Brain microvascular endothelial cell (primary cell): ENCODE measurements around the gene ARHGAP42.

Experiments
- DNase-seq: peaks from one replicate; pipeline ENCODE4 v3.0.0-alpha.2; 2020
- H3K27ac ChIP-seq: fragments of 250-450 bp; sonication (Bioruptor Pico); 2 replicates; pipeline ENCODE4 v1.5.1; 2020; ENCODE audit warnings: mild to moderate bottlenecking, moderate library complexity
- H3K27me3 ChIP-seq: fragments of 250-450 bp; sonication (Bioruptor Pico); replicated peaks from 2 replicates; pipeline ENCODE4 v1.5.1; 2020; ENCODE audit warnings: mild to moderate bottlenecking
- H3K36me3 ChIP-seq: fragments of 250-450 bp; sonication (Bioruptor Pico); replicated peaks from 2 replicates; pipeline ENCODE4 v1.5.1; 2020; ENCODE audit warnings: mild to moderate bottlenecking
- H3K4me3 ChIP-seq: 2 replicates; pipeline ENCODE4 v1.5.1; 2011; ENCODE audit warnings: low read depth, mild to moderate bottlenecking, control low read depth, low read length, moderate library complexity
- CTCF ChIP-seq: IDR thresholded peaks from 2 replicates; pipeline ENCODE4 v1.5.1; 2011; ENCODE audit warnings: low read depth, mild to moderate bottlenecking, moderate library complexity, low read length, control low read depth, inconsistent platforms; ENCODE audit errors: missing control alignments
- in situ Hi-C: cut with HindIII; loops from 2 replicates; pipeline ENCODE4 v1.10.0; 2017; ENCODE audit warnings: low sequenced_read_pairs, low pct_ligation_motif_present

Gene ARHGAP42

GRCh38 chr11:100849009-100849900, 162.2 kb downstream of the ARHGAP42 start:
- Histone ChIP-seq H3K27ac (peak overlapping the region; percentile 78), H3K4me3 (no peak overlapping the region), H3K27me3 (no peaks in the 10 kb centered on the region), H3K36me3 (no peaks in the 10 kb centered on the region)
- TF ChIP-seq CTCF, result no peak
- DNase-seq, result peak; percentile 43
- in situ Hi-C loops, result no loop called here

DNA sequence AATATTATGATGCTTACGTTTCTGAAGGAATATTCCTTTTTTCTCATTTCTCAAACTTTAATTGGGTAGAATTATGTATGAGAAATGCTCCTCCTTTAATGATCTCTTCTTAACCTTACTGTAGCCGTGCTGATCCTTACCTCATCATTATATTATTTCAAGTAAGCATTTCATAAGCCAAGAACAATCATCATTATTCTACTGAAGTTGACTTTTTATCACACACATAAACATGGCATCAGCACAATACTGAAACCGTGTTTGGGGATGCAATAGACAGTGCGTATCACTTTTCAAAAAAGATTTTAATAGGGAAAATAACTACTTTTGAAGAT, 162.8 kb downstream of the ARHGAP42 start:
- H3K36me3 ChIP-seq, result no peaks in the 10 kb centered on the region
- DNase-seq, result no peak
- no peak overlapping the region for H3K4me3 ChIP-seq
- TF ChIP-seq CTCF, result no peak
- in situ Hi-C loops, result no loop called here
- no peaks in the 10 kb centered on the region for H3K27me3 ChIP-seq
- peak overlapping the region; percentile 78 for H3K27ac ChIP-seq

DNA sequence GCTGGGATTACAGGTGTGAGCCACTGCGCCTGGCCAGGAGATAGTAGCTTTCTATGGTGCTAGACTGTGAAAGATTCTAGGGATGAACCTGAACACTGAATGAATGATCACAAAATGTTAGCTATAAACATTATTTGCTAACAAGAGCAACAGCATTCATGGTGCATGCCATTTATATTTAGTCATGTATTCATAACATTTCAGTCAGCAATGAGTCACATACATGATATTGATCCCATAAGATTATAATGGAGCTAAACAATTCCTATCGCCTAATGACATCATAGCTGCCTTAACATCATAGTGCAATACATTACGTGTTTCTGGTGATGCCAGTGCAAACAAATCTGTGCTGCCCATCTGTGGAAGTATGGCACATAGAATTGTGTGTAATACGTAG, 164.1 kb downstream of the ARHGAP42 start:
- no peaks in the 10 kb centered on the region for H3K36me3 ChIP-seq
- no peak overlapping the region for H3K4me3 ChIP-seq
- no peaks in the 10 kb centered on the region for H3K27me3 ChIP-seq
- no peak for DNase-seq
- no peak overlapping the region for H3K27ac ChIP-seq
- in situ Hi-C loops, result no loop called here
- no peak for TF ChIP-seq CTCF

DNA sequence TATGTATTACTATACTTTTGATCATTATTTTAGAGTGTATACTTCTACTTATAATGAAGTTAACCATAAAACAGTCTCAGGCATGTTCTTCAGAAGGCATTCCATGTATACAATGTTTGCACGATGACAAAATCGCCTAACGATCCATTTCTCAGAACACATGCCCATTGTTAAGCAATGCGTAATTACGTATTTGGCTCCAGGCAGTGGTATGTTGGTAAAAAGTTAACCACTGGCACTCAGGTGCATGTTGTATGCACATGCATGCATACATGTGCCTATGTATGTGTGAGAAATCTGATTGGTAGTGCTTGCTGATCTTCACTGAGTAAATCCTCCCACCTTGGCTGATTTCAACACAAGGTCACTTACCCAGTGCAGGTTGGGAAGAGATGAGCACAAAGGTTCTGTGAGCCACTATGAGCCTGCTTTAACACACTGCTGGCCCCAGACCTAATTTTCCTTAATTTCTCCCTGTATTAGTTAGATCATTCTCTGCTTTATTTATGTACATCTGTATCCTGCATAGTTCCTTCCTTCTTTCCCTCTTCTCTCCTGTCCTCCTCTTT, 164.6 kb downstream of the ARHGAP42 start:
- TF ChIP-seq CTCF, result no peak
- no peak overlapping the region for H3K27ac ChIP-seq
- in situ Hi-C loops, result no loop called here

GRCh38 chr11:100855466-100856067, 168.5 kb downstream of the ARHGAP42 start:
- DNase-seq, result no peak
- peak; percentile 30 for TF ChIP-seq CTCF
- Histone ChIP-seq H3K4me3 (no peak overlapping the region), H3K27ac (no peak overlapping the region), H3K36me3 (no peaks in the 10 kb centered on the region), H3K27me3 (no peaks in the 10 kb centered on the region)
- in situ Hi-C loops, result no loop called here

More for the DNA sequence above, 164.6 kb downstream of the ARHGAP42 start:
- Histone ChIP-seq H3K27me3 (no peaks in the 10 kb centered on the region), H3K4me3 (no peak overlapping the region), H3K36me3 (no peaks in the 10 kb centered on the region)
- DNase-seq, result no peak
